IMR-90 (cell line): ENCODE results near the gene TGFB1. TPM values are rescaled to one million over a fixed set of nuclear protein-coding genes. Genes with fewer than 3 reads are reported as not detected.

Experiments used
- ATAC-seq: fragments of 200-7000 bp; cut with Tn5 transposase; 2 replicates; pipeline ENCODE4 v1.9.1; 2020; ENCODE audit warnings: low read depth, mild to moderate bottlenecking, moderate library complexity
- BruUV-seq: library from RNA; stranded (reverse); fragments of 400-500 nt; replicated peaks from 2 replicates; lab custom pipeline; 2021; lab: Mats Ljungman, UMichigan
- CTCF ChIA-PET: fragments of 300-600 bp; formaldehyde crosslinking; extraction: SDS; loops from one replicate; lab custom pipeline; 2021; ENCODE audit warnings: antibody characterized with exemption; lab: Yijun Ruan, JAX
- POLR2A ChIA-PET: fragments of 300-600 bp; sonication (Branson Sonifier 250); formaldehyde crosslinking; loops from one replicate; lab custom pipeline; 2022; ENCODE audit warnings: antibody characterized with exemption; ENCODE audit not compliant: unreplicated experiment; lab: Charles Lee
- DNase-seq: peaks from one replicate; pipeline ENCODE4 v3.0.0; 2013
- H2AFZ ChIP-seq: replicated peaks from 2 replicates; pipeline ENCODE3; 2013; ENCODE audit warnings: low read length, mild to moderate bottlenecking; ENCODE audit not compliant: poor library complexity
- H2AK5ac ChIP-seq: 2 replicates; pipeline ENCODE4 v1.6.1; 2013; ENCODE audit warnings: low read depth, low read length, inconsistent platforms
- H2AK9ac ChIP-seq: replicated peaks from 2 replicates; pipeline ENCODE3; 2013; ENCODE audit warnings: mild to moderate bottlenecking, low read depth, low read length, moderate library complexity; ENCODE audit not compliant: poor library complexity
- H2BK120ac ChIP-seq: 2 replicates; pipeline ENCODE4 v1.6.1; 2013; ENCODE audit warnings: low read depth, low read length, inconsistent platforms
- H2BK15ac ChIP-seq: 3 replicates; pipeline ENCODE4 v1.6.1; 2013; ENCODE audit warnings: low read depth, low read length, inconsistent platforms
- H2BK20ac ChIP-seq: 2 replicates; pipeline ENCODE4 v1.6.1; 2013; ENCODE audit warnings: low read depth, mild to moderate bottlenecking, inconsistent platforms, low read length, moderate library complexity
- H2BK5ac ChIP-seq: 2 replicates; pipeline ENCODE4 v1.6.1; 2013; ENCODE audit warnings: mild to moderate bottlenecking, low read depth, low read length, inconsistent platforms; ENCODE audit not compliant: poor library complexity, severe bottlenecking
- H3K14ac ChIP-seq: replicated peaks from 2 replicates; pipeline ENCODE4 v1.6.1; 2013; ENCODE audit warnings: low read depth, low read length, inconsistent platforms
- H3K18ac ChIP-seq: 2 replicates; pipeline ENCODE4 v1.6.1; 2013; ENCODE audit warnings: low read depth, low read length, control low read depth
- H3K23ac ChIP-seq: 2 replicates; pipeline ENCODE4 v1.6.1; 2013; ENCODE audit warnings: low read depth, low read length, inconsistent platforms
- H3K27ac ChIP-seq: 2 replicates; pipeline ENCODE4 v1.5.1; 2013; ENCODE audit warnings: mild to moderate bottlenecking, control low read depth, low read length; ENCODE audit not compliant: insufficient read depth
- H3K27me3 ChIP-seq: 2 replicates; pipeline ENCODE4 v1.6.1; 2013; ENCODE audit warnings: low read length; ENCODE audit not compliant: control insufficient read depth, insufficient read depth
- H3K36me3 ChIP-seq: 2 replicates; pipeline ENCODE4 v1.6.1; 2013; ENCODE audit warnings: low read length, mixed read lengths; ENCODE audit not compliant: control insufficient read depth, insufficient read depth
- H3K4ac ChIP-seq: 2 replicates; pipeline ENCODE4 v1.6.1; 2013; ENCODE audit warnings: low read depth, low read length, inconsistent platforms
- H3K4me1 ChIP-seq: 2 replicates; pipeline ENCODE4 v1.6.1; 2013; ENCODE audit warnings: low read length, mixed read lengths; ENCODE audit not compliant: control insufficient read depth, insufficient read depth
- H3K4me2 ChIP-seq: 2 replicates; pipeline ENCODE4 v1.6.1; 2013; ENCODE audit warnings: low read depth, mild to moderate bottlenecking, control low read depth, low read length, moderate library complexity
- H3K4me3 ChIP-seq: 2 replicates; pipeline ENCODE4 v1.5.1; 2013; ENCODE audit warnings: low read depth, mild to moderate bottlenecking, control low read depth, low read length, moderate library complexity; ENCODE audit not compliant: insufficient read depth
- H3K56ac ChIP-seq: 2 replicates; pipeline ENCODE4 v1.6.1; 2013; ENCODE audit warnings: low read length, inconsistent platforms; ENCODE audit not compliant: insufficient read depth; ENCODE audit errors: extremely low read depth
- H3K79me1 ChIP-seq, 2 experiments: 2 replicates each; pipeline ENCODE4 v1.6.1; 2013; ENCODE audit warnings: low read length in 2 of 2, inconsistent platforms in 1 of 2, low read depth in 1 of 2
- H3K9ac ChIP-seq: 2 replicates; pipeline ENCODE4 v1.6.1; 2013; ENCODE audit warnings: low read depth, low read length, control low read depth
- H3K9me1 ChIP-seq: 2 replicates; pipeline ENCODE4 v1.6.1; 2013; ENCODE audit warnings: low read length, inconsistent platforms; ENCODE audit not compliant: insufficient read depth
- H3K9me3 ChIP-seq: 2 replicates; pipeline ENCODE4 v1.6.1; 2013; ENCODE audit warnings: low read length; ENCODE audit not compliant: control insufficient read depth, insufficient read depth
- H4K20me1 ChIP-seq: 2 replicates; pipeline ENCODE4 v1.6.1; 2013; ENCODE audit warnings: low read length, inconsistent platforms; ENCODE audit not compliant: insufficient read depth
- H4K5ac ChIP-seq: 2 replicates; pipeline ENCODE4 v1.6.1; 2013; ENCODE audit warnings: mild to moderate bottlenecking, low read depth, low read length, control low read depth
- H4K8ac ChIP-seq, 2 experiments: 2 replicates each; pipeline ENCODE4 v1.6.1; 2013; ENCODE audit warnings: low read depth in 2 of 2, low read length in 2 of 2, control low read depth in 1 of 2, inconsistent platforms in 1 of 2
- H4K91ac ChIP-seq: 2 replicates; pipeline ENCODE4 v1.6.1; 2013; ENCODE audit warnings: low read depth, low read length, inconsistent platforms; ENCODE audit not compliant: insufficient read depth
- BHLHE40 ChIP-seq: fragments of 150-350 bp; IDR thresholded peaks from 2 replicates; pipeline ENCODE4 v1.6.1; 2016; ENCODE audit warnings: mild to moderate bottlenecking, low read depth, low read length
- CEBPB ChIP-seq: IDR thresholded peaks from 2 replicates; pipeline ENCODE4 v1.6.1; 2012; ENCODE audit warnings: low read depth, low read length, improper control_type of control experiment
- CHD1 ChIP-seq: IDR thresholded peaks from 2 replicates; pipeline ENCODE4 v1.6.1; 2012; ENCODE audit warnings: low read depth, low read length, improper control_type of control experiment
- CTCF ChIP-seq: conservative IDR thresholded peaks from 2 replicates; pipeline ENCODE4 v1.5.1; 2012; ENCODE audit warnings: mild to moderate bottlenecking, low read depth, low read length, improper control_type of control experiment
- ELK1 ChIP-seq: fragments of 150-350 bp; IDR thresholded peaks from 2 replicates; pipeline ENCODE4 v1.6.1; 2016; ENCODE audit warnings: low read depth, mild to moderate bottlenecking, low read length, moderate library complexity, borderline replicate concordance
- FOS ChIP-seq: fragments of 150-350 bp; IDR thresholded peaks from 2 replicates; pipeline ENCODE4 v1.6.1; 2016; ENCODE audit warnings: low read depth, low read length
- MAZ ChIP-seq: IDR thresholded peaks from 2 replicates; pipeline ENCODE4 v1.6.1; 2012; ENCODE audit warnings: low read depth, mild to moderate bottlenecking, low read length, improper control_type of control experiment, moderate library complexity, borderline replicate concordance
- MXI1 ChIP-seq: IDR thresholded peaks from 2 replicates; pipeline ENCODE4 v1.6.1; 2012; ENCODE audit warnings: low read depth, mild to moderate bottlenecking, low read length, moderate library complexity, borderline replicate concordance
- NFE2L2 ChIP-seq: fragments of 150-350 bp; IDR thresholded peaks from 2 replicates; pipeline ENCODE4 v1.6.1; 2016; ENCODE audit warnings: low read depth, mild to moderate bottlenecking, low read length
- RAD21 ChIP-seq: IDR thresholded peaks from 2 replicates; pipeline ENCODE4 v1.6.1; 2012; ENCODE audit warnings: low read length, improper control_type of control experiment
- RCOR1 ChIP-seq: IDR thresholded peaks from 2 replicates; pipeline ENCODE4 v1.6.1; 2012; ENCODE audit warnings: mild to moderate bottlenecking, low read length, improper control_type of control experiment; ENCODE audit not compliant: insufficient replicate concordance
- RFX5 ChIP-seq: IDR thresholded peaks from 2 replicates; pipeline ENCODE4 v1.8.0; 2012; ENCODE audit warnings: low read depth, mild to moderate bottlenecking, low read length, moderate library complexity
- USF2 ChIP-seq: fragments of 150-350 bp; IDR thresholded peaks from 2 replicates; pipeline ENCODE4 v1.6.1; 2017; ENCODE audit warnings: mild to moderate bottlenecking, antibody characterized with exemption, low read length, low read depth
- WGBS, 2 experiments: methylation state at CpG; one replicate each; pipeline versions ENCODE4 v1.1.5 to v1.1.7; 2013; ENCODE audit warnings: missing lambda C conversion rate in 2 of 2; ENCODE audit not compliant: insufficient read length in 1 of 2; ENCODE audit errors: extremely low coverage in 2 of 2; 5-methylcytosine and 5-hydroxymethylcytosine counted together
- dilution Hi-C: fragments of 300-500 bp; cut with HindIII; formaldehyde crosslinking; loops from one replicate; pipeline ENCODE4 v1.14.3; 2018; ENCODE audit warnings: low sequenced_read_pairs; ENCODE audit not compliant: unreplicated experiment
- in situ Hi-C: fragments of 300-500 bp; cut with MboI; formaldehyde crosslinking; loops from 3 replicates; pipeline ENCODE4 v1.14.3; 2019; ENCODE audit warnings: low sequenced_read_pairs, inconsistent platforms, mixed read lengths
- intact Hi-C: fragments of 100-400 bp; cut with micrococcal nuclease; formaldehyde crosslinking; loops from 2 replicates; pipeline ENCODE4 v1.10.0; 2022
- polyA plus RNA-seq, 3 experiments: library from polyadenylated mRNA; depleted of rRNA; stranded (reverse); fragments of >200 nt; gene quantifications; 2 replicates each; pipeline ENCODE4 v1.2.3, GENCODE V29; 2012; ENCODE audit warnings: low replicate concordance in 1 of 3
- total RNA-seq: library from RNA; depleted of rRNA; stranded (reverse); fragments of >200 nt; gene quantifications from 2 replicates; pipeline ENCODE4 v1.2.3, GENCODE V29; 2012

Gene TGFB1
- total and polyA plus RNA-seq, 2 of the 4 experiments (the other 2 are of a cell fraction) = 3.2 to 26.7 TPM

- H3K9ac ChIP-seq = no peak overlapping the region
- H2BK120ac ChIP-seq = no peak overlapping the region
- intact Hi-C loops = no loop called here
- H3K9me3 ChIP-seq = no peaks in the 10 kb centered on the region
- BruUV-seq = no TSS peak
- no peak overlapping the region for H3K27ac ChIP-seq
- peaks cover 56 to 85% of the 10 kb centered on the region in 2 experiments for H3K79me1 ChIP-seq
- H3K4ac ChIP-seq = no peak overlapping the region
- H4K91ac ChIP-seq = no peak overlapping the region
- DNase-seq = no peak
- dilution Hi-C loops = no loop called here
- no peak for TF ChIP-seq CEBPB
- TF ChIP-seq CTCF = no peak
- TF ChIP-seq RAD21 = no peak
- TF ChIP-seq USF2 = no peak
- no peak for TF ChIP-seq NFE2L2
- no peak for TF ChIP-seq RFX5
- TF ChIP-seq RCOR1 = no peak
- no peak for TF ChIP-seq MXI1
- TF ChIP-seq ELK1 = no peak
- no peak for TF ChIP-seq BHLHE40
- no peak for TF ChIP-seq CHD1
- TF ChIP-seq MAZ = no peak
- no peak for TF ChIP-seq FOS
- no peak overlapping the region for H3K18ac ChIP-seq
- H2BK15ac ChIP-seq = no peak overlapping the region
- no peak overlapping the region for H2BK20ac ChIP-seq
- no CpG with 5 or more reads among the region's 2 CpGs for WGBS, 2 experiments
- ChIA-PET POLR2A (no interaction called here), CTCF (no interaction called here)
- no peak overlapping the region for H3K23ac ChIP-seq
- in situ Hi-C loops = no loop called here
- H2AK5ac ChIP-seq = no peak overlapping the region
- no peak overlapping the region for H2AFZ ChIP-seq
- no peak overlapping the region for H2BK5ac ChIP-seq
- no peak for ATAC-seq
- peaks cover 65% of the 10 kb centered on the region for H4K20me1 ChIP-seq
- peaks cover 24% of the 10 kb centered on the region for H3K4me1 ChIP-seq
- H3K56ac ChIP-seq = no peak overlapping the region
- H3K14ac ChIP-seq = no peak overlapping the region
- H3K4me2 ChIP-seq = no peak overlapping the region
- peaks cover 25% of the 10 kb centered on the region for H3K9me1 ChIP-seq
- H3K36me3 ChIP-seq = peaks cover 81% of the 10 kb centered on the region
- H3K4me3 ChIP-seq = no peak overlapping the region
- no peaks in the 10 kb centered on the region for H3K27me3 ChIP-seq
- H2AK9ac ChIP-seq = no peak overlapping the region
- no peak overlapping the region for H4K5ac ChIP-seq
- no peak overlapping the region for H4K8ac ChIP-seq
Measured at GRCh38 chr19:41296433-41296871, 57.3 kb downstream of the TGFB1 start.
